ENCODE results near the gene PACRG.

PACRG gene

GRCh38 chr6:163030980-163031379, 303.2 kb downstream of the PACRG start:
- Histone ChIP-seq H3K4me3 (ENCODE audit: extremely low read depth, insufficient read depth, low read length, poor library complexity, severe bottlenecking) (no peak overlapping the region), H3K9me3 (ENCODE audit: control insufficient read depth, low read length) (peaks cover 5% of the 10 kb centered on the region), H3K36me3 (ENCODE audit: control insufficient read depth, insufficient read depth, low read length) (no peaks in the 10 kb centered on the region), H3K27ac (ENCODE audit: low read depth, low read length, severe bottlenecking) (no peak overlapping the region), H3K4me1 (ENCODE audit: control insufficient read depth, insufficient read depth, low read length, poor library complexity, severe bottlenecking) (no peaks in the 10 kb centered on the region)
- 90 to 100% methylated on average over 1 of the region's 1 CpG for WGBS, 2 experiments (ENCODE audit: insufficient coverage in 2 of 2)

- Histone ChIP-seq H3K4me1 (ENCODE audit: control insufficient read depth, insufficient read depth, low read length, poor library complexity, severe bottlenecking) (no peaks in the 10 kb centered on the region), H3K27ac (ENCODE audit: low read depth, low read length, severe bottlenecking) (no peak overlapping the region), H3K4me3 (ENCODE audit: extremely low read depth, insufficient read depth, low read length, poor library complexity, severe bottlenecking) (no peak overlapping the region), H3K36me3 (ENCODE audit: control insufficient read depth, insufficient read depth, low read length) (no peaks in the 10 kb centered on the region), H3K9me3 (ENCODE audit: control insufficient read depth, low read length) (peaks cover 5% of the 10 kb centered on the region)
- WGBS, 2 experiments (ENCODE audit: insufficient coverage in 2 of 2) = 100% methylated on average over 1 of the region's 1 CpG; no CpG with 5 or more reads in 1 of the 2 experiments
Measured at GRCh38 chr6:163031931-163032330, 304.2 kb downstream of the PACRG start.

GRCh38 chr6:163036160-163036645, 308.4 kb downstream of the PACRG start:
- Histone ChIP-seq H3K9me3 (ENCODE audit: control insufficient read depth, low read length) (peaks cover under 1% of the 10 kb centered on the region), H3K4me1 (ENCODE audit: control insufficient read depth, insufficient read depth, low read length, poor library complexity, severe bottlenecking) (no peaks in the 10 kb centered on the region), H3K4me3 (ENCODE audit: extremely low read depth, insufficient read depth, low read length, poor library complexity, severe bottlenecking) (no peak overlapping the region), H3K27ac (ENCODE audit: low read depth, low read length, severe bottlenecking) (no peak overlapping the region), H3K36me3 (ENCODE audit: control insufficient read depth, insufficient read depth, low read length) (no peaks in the 10 kb centered on the region)
- WGBS, 2 experiments (ENCODE audit: insufficient coverage in 2 of 2) = 81 to 89% methylated on average over 2 to 3 of the region's 3 CpGs

- H3K27ac ChIP-seq (ENCODE audit: low read depth, low read length, severe bottlenecking) = no peak overlapping the region
- no peak overlapping the region for H3K4me3 ChIP-seq (ENCODE audit: extremely low read depth, insufficient read depth, low read length, poor library complexity, severe bottlenecking)
- no peaks in the 10 kb centered on the region for H3K36me3 ChIP-seq (ENCODE audit: control insufficient read depth, insufficient read depth, low read length)
- WGBS, 2 experiments (ENCODE audit: insufficient coverage in 2 of 2) = 78 to 93% methylated on average over 2 of the region's 2 CpGs
- H3K4me1 ChIP-seq (ENCODE audit: control insufficient read depth, insufficient read depth, low read length, poor library complexity, severe bottlenecking) = no peaks in the 10 kb centered on the region
- H3K9me3 ChIP-seq (ENCODE audit: control insufficient read depth, low read length) = no peaks in the 10 kb centered on the region
Measured at GRCh38 chr6:163038317-163038716, 310.5 kb downstream of the PACRG start.

- H3K36me3 ChIP-seq (ENCODE audit: control insufficient read depth, insufficient read depth, low read length) = no peaks in the 10 kb centered on the region
- H3K4me1 ChIP-seq (ENCODE audit: control insufficient read depth, insufficient read depth, low read length, poor library complexity, severe bottlenecking) = no peaks in the 10 kb centered on the region
- H3K4me3 ChIP-seq (ENCODE audit: extremely low read depth, insufficient read depth, low read length, poor library complexity, severe bottlenecking) = no peak overlapping the region
- H3K27ac ChIP-seq (ENCODE audit: low read depth, low read length, severe bottlenecking) = no peak overlapping the region
- H3K9me3 ChIP-seq (ENCODE audit: control insufficient read depth, low read length) = no peaks in the 10 kb centered on the region
- 78 to 82% methylated on average over 2 to 5 of the region's 5 CpGs for WGBS, 2 experiments (ENCODE audit: insufficient coverage in 2 of 2)
Measured at GRCh38 chr6:163048345-163048744, 320.6 kb downstream of the PACRG start.

GRCh38 chr6:163053667-163054344, 326.0 kb downstream of the PACRG start:
- no peak overlapping the region for H3K4me3 ChIP-seq (ENCODE audit: extremely low read depth, insufficient read depth, low read length, poor library complexity, severe bottlenecking)

GRCh38 chr6:163054641-163055040, 326.9 kb downstream of the PACRG start:
- 100% methylated on average over 2 to 4 of the region's 5 CpGs for WGBS, 2 experiments (ENCODE audit: insufficient coverage in 2 of 2)
- no peaks in the 10 kb centered on the region for H3K36me3 ChIP-seq (ENCODE audit: control insufficient read depth, insufficient read depth, low read length)
- no peaks in the 10 kb centered on the region for H3K4me1 ChIP-seq (ENCODE audit: control insufficient read depth, insufficient read depth, low read length, poor library complexity, severe bottlenecking)
- H3K27ac ChIP-seq (ENCODE audit: low read depth, low read length, severe bottlenecking) = no peak overlapping the region
- no peaks in the 10 kb centered on the region for H3K9me3 ChIP-seq (ENCODE audit: control insufficient read depth, low read length)
- H3K4me3 ChIP-seq (ENCODE audit: extremely low read depth, insufficient read depth, low read length, poor library complexity, severe bottlenecking) = no peak overlapping the region

More at GRCh38 chr6:163053667-163054344, 326.0 kb downstream of the PACRG start:
- WGBS, 2 experiments (ENCODE audit: insufficient coverage in 2 of 2) = 87 to 90% methylated on average over 8 to 9 of the region's 11 CpGs
- Histone ChIP-seq H3K9me3 (ENCODE audit: control insufficient read depth, low read length) (no peaks in the 10 kb centered on the region), H3K36me3 (ENCODE audit: control insufficient read depth, insufficient read depth, low read length) (no peaks in the 10 kb centered on the region), H3K4me1 (ENCODE audit: control insufficient read depth, insufficient read depth, low read length, poor library complexity, severe bottlenecking) (no peaks in the 10 kb centered on the region), H3K27ac (ENCODE audit: low read depth, low read length, severe bottlenecking) (no peak overlapping the region)

GRCh38 chr6:163057260-163057659, 329.5 kb downstream of the PACRG start:
- no peaks in the 10 kb centered on the region for H3K9me3 ChIP-seq (ENCODE audit: control insufficient read depth, low read length)
- H3K4me1 ChIP-seq (ENCODE audit: control insufficient read depth, insufficient read depth, low read length, poor library complexity, severe bottlenecking) = no peaks in the 10 kb centered on the region
- no peak overlapping the region for H3K27ac ChIP-seq (ENCODE audit: low read depth, low read length, severe bottlenecking)
- 90% methylated on average over 1 of the region's 2 CpGs; no CpG with 5 or more reads in 1 of the 2 experiments for WGBS, 2 experiments (ENCODE audit: insufficient coverage in 2 of 2)
- H3K4me3 ChIP-seq (ENCODE audit: extremely low read depth, insufficient read depth, low read length, poor library complexity, severe bottlenecking) = no peak overlapping the region
- no peaks in the 10 kb centered on the region for H3K36me3 ChIP-seq (ENCODE audit: control insufficient read depth, insufficient read depth, low read length)

GRCh38 chr6:163062790-163063189, 335.0 kb downstream of the PACRG start:
- Histone ChIP-seq H3K4me3 (ENCODE audit: extremely low read depth, insufficient read depth, low read length, poor library complexity, severe bottlenecking) (no peak overlapping the region), H3K27ac (ENCODE audit: low read depth, low read length, severe bottlenecking) (no peak overlapping the region), H3K4me1 (ENCODE audit: control insufficient read depth, insufficient read depth, low read length, poor library complexity, severe bottlenecking) (no peaks in the 10 kb centered on the region), H3K36me3 (ENCODE audit: control insufficient read depth, insufficient read depth, low read length) (no peaks in the 10 kb centered on the region), H3K9me3 (ENCODE audit: control insufficient read depth, low read length) (no peaks in the 10 kb centered on the region)
- WGBS, 2 experiments (ENCODE audit: insufficient coverage in 2 of 2) = 83 to 87% methylated on average over 1 to 2 of the region's 2 CpGs

GRCh38 chr6:163063561-163063960, 335.8 kb downstream of the PACRG start:
- no peaks in the 10 kb centered on the region for H3K9me3 ChIP-seq (ENCODE audit: control insufficient read depth, low read length)
- H3K27ac ChIP-seq (ENCODE audit: low read depth, low read length, severe bottlenecking) = no peak overlapping the region
- H3K4me1 ChIP-seq (ENCODE audit: control insufficient read depth, insufficient read depth, low read length, poor library complexity, severe bottlenecking) = no peaks in the 10 kb centered on the region
- no peak overlapping the region for H3K4me3 ChIP-seq (ENCODE audit: extremely low read depth, insufficient read depth, low read length, poor library complexity, severe bottlenecking)
- 90% methylated on average over 2 of the region's 6 CpGs; no CpG with 5 or more reads in 1 of the 2 experiments for WGBS, 2 experiments (ENCODE audit: insufficient coverage in 2 of 2)
- no peaks in the 10 kb centered on the region for H3K36me3 ChIP-seq (ENCODE audit: control insufficient read depth, insufficient read depth, low read length)

- no peak overlapping the region for H3K4me3 ChIP-seq (ENCODE audit: extremely low read depth, insufficient read depth, low read length, poor library complexity, severe bottlenecking)
- no peaks in the 10 kb centered on the region for H3K4me1 ChIP-seq (ENCODE audit: control insufficient read depth, insufficient read depth, low read length, poor library complexity, severe bottlenecking)
- H3K27ac ChIP-seq (ENCODE audit: low read depth, low read length, severe bottlenecking) = no peak overlapping the region
- no peaks in the 10 kb centered on the region for H3K9me3 ChIP-seq (ENCODE audit: control insufficient read depth, low read length)
- H3K36me3 ChIP-seq (ENCODE audit: control insufficient read depth, insufficient read depth, low read length) = no peaks in the 10 kb centered on the region
- WGBS, 2 experiments (ENCODE audit: insufficient coverage in 2 of 2) = 95 to 97% methylated on average over 4 to 5 of the region's 5 CpGs
Measured at GRCh38 chr6:163064397-163064796, 336.6 kb downstream of the PACRG start.

Measured in mesodermal cell (in vitro differentiated cells).